Ovary (tissue), 9 donors: Measurements from ENCODE around the gene ZNF14. TPM values are rescaled to one million over a fixed set of nuclear protein-coding genes. Genes with fewer than 3 reads are reported as not detected.
"Not testable (repeated sequence)": the region's sequence is repeated elsewhere in the genome, so short reads cannot be mapped to it uniquely, and the experiment has no call there.

Experiments used
- DNase-seq, 5 donors: peaks; one replicate each; pipeline ENCODE4 v3.0.0-alpha.2; 2019 to 2020
- H3K27ac ChIP-seq, 2 donors: fragments of 200-600 bp; one replicate each; pipeline versions ENCODE4 v1.5.1 to v1.8.0; 2019 to 2022
- H3K27me3 ChIP-seq: fragments of 200-600 bp; one replicate; pipeline ENCODE4 v1.8.0; 2022
- H3K36me3 ChIP-seq: fragments of 200-600 bp; sonication (generic); one replicate; pipeline ENCODE4 v1.5.1; 2019
- H3K4me1 ChIP-seq: one replicate; pipeline ENCODE4 v1.8.1; 2013; ENCODE audit warnings: mild to moderate bottlenecking, moderate library complexity; ENCODE audit not compliant: insufficient read depth
- H3K4me3 ChIP-seq: fragments of 200-600 bp; sonication (generic); one replicate; pipeline ENCODE4 v1.5.1; 2017
- H3K9me3 ChIP-seq, 2 donors: fragments of 200-600 bp in 1 of 2; sonication (generic) in 1 of 2; one replicate each; pipeline versions ENCODE4 v1.5.1 to v1.8.1; 2013 to 2019; ENCODE audit warnings: mild to moderate bottlenecking in 1 of 2, moderate library complexity in 1 of 2
- CTCF ChIP-seq, 3 donors: fragments of 450-650 bp in 2 of 3; fragments of 200-600 bp in 1 of 3; IDR thresholded peaks; one replicate each; pipeline versions ENCODE4 v1.5.1 to v1.8.0; 2016 to 2022; ENCODE audit warnings: antibody characterized with exemption in 3 of 3, mild to moderate bottlenecking in 1 of 3
- EP300 ChIP-seq: sonication (generic); formaldehyde crosslinking; IDR thresholded peaks from one replicate; pipeline ENCODE4 v1.6.1; 2017; ENCODE audit warnings: antibody characterized with exemption
- POLR2A ChIP-seq: fragments of 450-650 bp; IDR thresholded peaks from one replicate; pipeline ENCODE4 v1.6.1; 2017; ENCODE audit warnings: antibody characterized with exemption, mild to moderate bottlenecking, moderate library complexity
- WGBS, 3 donors: extraction: QIAGEN DNeasy Blood & Tissue Kit in 1 of 3; methylation state at CpG; one replicate each; pipeline versions ENCODE4 v1.1.5 to v1.1.7; 2013 to 2017; 5-methylcytosine and 5-hydroxymethylcytosine counted together
- intact Hi-C, 4 donors: fragments of 100-400 bp; cut with DNase I; formaldehyde crosslinking; loops; one replicate each; pipeline versions ENCODE4 v1.11.0 to v1.15.1; 2022 to 2023
- polyA plus RNA-seq, 2 donors: library from polyadenylated mRNA; stranded (reverse); fragments of 200-250 nt in 1 of 2; fragments of 350-450 nt in 1 of 2; fragmentation: Illumina TruSeq in 1 of 2; extraction: RNeasy Lipid Tissue Mini Kit (QIAGEN cat#74804) in 1 of 2; gene quantifications; one replicate each; pipeline ENCODE4 v1.2.3, GENCODE V29; 2013 to 2014
- total RNA-seq, 7 donors: library from RNA; depleted of rRNA in 2 of 7; stranded (reverse); fragments of >200 nt in 2 of 7; fragmentation: NEBNext Ultra II Directional in 3 of 7; extraction: Animal tissue kit (Norgen Biotek cat#: 25700) in 3 of 7; gene quantifications; one replicate each; pipeline versions ENCODE4 v1.1.0 to v1.2.4, GENCODE V29; 2016 to 2023
- donor health status: DM: no; HTN: no; CAD: no; lungs with moderate emphysema.
- donor health status: DM: no; HTN: no; CAD: no.
- donor health status: Bipolar disorder and iron deficiency.
- donor health status: DM: yes; HTN: yes; CAD: no.
- donor health status: DM: no; HTN: no; CAD: no.
- donor health status: DM: yes; HTN: yes; CAD: no.

ZNF14 gene
- total and polyA plus RNA-seq, 9 donors = 6.3 to 19.9 (median 11.4) TPM

GRCh38 chr19:19711306-19711933, 21.5 kb downstream of the ZNF14 start:
- WGBS, 3 donors = 97 to 98% (median 98%) methylated on average over 14 of the region's 14 CpGs
- Histone ChIP-seq H3K36me3 (peaks cover 6% of the 10 kb centered on the region), H3K9me3 (peaks cover 32 to 64% of the 10 kb centered on the region in 2 donors), H3K4me1 (no peaks in the 10 kb centered on the region), H3K4me3 (no peak overlapping the region), H3K27me3 (no peaks in the 10 kb centered on the region), H3K27ac (no peak overlapping the region)
- intact Hi-C loops = no loop called here
- no peak for TF ChIP-seq CTCF (IDR thresholded peaks at IDR 0.05)
- TF ChIP-seq POLR2A = no peak
- TF ChIP-seq EP300 = no peak
- DNase-seq = no peak

GRCh38 chr19:19710506-19710905, 22.4 kb downstream of the ZNF14 start:
- Histone ChIP-seq H3K9me3 (peaks cover 36 to 57% of the 10 kb centered on the region in 2 donors), H3K4me3 (no peak overlapping the region), H3K36me3 (peaks cover 6% of the 10 kb centered on the region), H3K27me3 (no peaks in the 10 kb centered on the region), H3K4me1 (no peaks in the 10 kb centered on the region), H3K27ac (no peak overlapping the region)
- intact Hi-C loops = no loop called here
- WGBS, 3 donors = 97 to 100% (median 98%) methylated on average over 2 of the region's 2 CpGs
- TF ChIP-seq EP300 (no peak), POLR2A (no peak), CTCF (IDR thresholded peaks at IDR 0.05) (no peak)
- no peak for DNase-seq

GRCh38 chr19:19704836-19705235, 28.1 kb downstream of the ZNF14 start:
- no peak for DNase-seq
- Histone ChIP-seq H3K9me3 (peaks cover 21 to 25% of the 10 kb centered on the region in 2 donors), H3K4me3 (no peak overlapping the region), H3K27me3 (no peaks in the 10 kb centered on the region), H3K27ac (no peak overlapping the region), H3K36me3 (no peaks in the 10 kb centered on the region), H3K4me1 (no peaks in the 10 kb centered on the region)
- TF ChIP-seq POLR2A (no peak), CTCF (IDR thresholded peaks at IDR 0.05) (no peak), EP300 (no peak)
- intact Hi-C loops = no loop called here
- WGBS, 3 donors = 87 to 95% (median 94%) methylated on average over 6 of the region's 6 CpGs

- H3K4me3 ChIP-seq, H3K4me1 ChIP-seq, H3K27ac ChIP-seq, H3K27me3 ChIP-seq, intact Hi-C loops, H3K36me3 ChIP-seq, DNase-seq: not testable (repeated sequence)
- 96 to 100% (median 97%) methylated on average over 1 of the region's 1 CpG for WGBS, 3 donors
- H3K9me3 ChIP-seq = peaks cover under 1 to 15% of the 10 kb centered on the region in 2 donors
These were observed 32.4 kb downstream of the ZNF14 start for GRCh38 chr19:19700493-19700892.

- Histone ChIP-seq H3K9me3 (peaks cover 0 to 7% of the 10 kb centered on the region in 2 donors), H3K4me3 (no peak overlapping the region), H3K36me3 (no peaks in the 10 kb centered on the region), H3K4me1 (no peaks in the 10 kb centered on the region), H3K27me3 (no peaks in the 10 kb centered on the region), H3K27ac (no peak overlapping the region)
- intact Hi-C loops = no loop called here
- DNase-seq = no peak
- 85 to 95% (median 94%) methylated on average over 5 of the region's 5 CpGs for WGBS, 3 donors
- TF ChIP-seq CTCF (IDR thresholded peaks at IDR 0.05) = no peak
- no peak for TF ChIP-seq POLR2A
- TF ChIP-seq EP300 = no peak
These were observed 35.3 kb downstream of the ZNF14 start for GRCh38 chr19:19697589-19697988.
